ENCODE measurements around the gene GRHL1.

- TF ChIP-seq CTCF (conservative IDR thresholded peaks at IDR 0.05; ENCODE audit: low read depth, low read length) (no peak), EZH2 (IDR thresholded peaks at IDR 0.05; ENCODE audit: low read length, unreplicated experiment) (no peak), EZH2phosphoT487 (IDR thresholded peaks at IDR 0.05; ENCODE audit: borderline replicate concordance, low read length) (no peak)
These were observed 87.2 kb downstream of the GRHL1 start for GRCh38 chr2:10038716-10039115.

Data from PC-3 (cell line).